Stimulated activated CD8-positive, alpha-beta memory T cell treated with anti-CD3 and anti-CD28 coated beads, Interleukin-12 subunit alpha, Interleukin-12 subunit beta, amount 100 ng/mL, for 24 hours (primary cell): ENCODE data around the gene SWSAP1.

Experiments used
- DNase-seq: peaks from one replicate; pipeline ENCODE4 v3.0.0-alpha.2; 2020; ENCODE audit errors: extremely low read depth

The SWSAP1 gene

GRCh38 chr19:11408591-11408990 is 34.1 kb downstream of the SWSAP1 start:
- DNase-seq, result no peak

GRCh38 chr19:11410682-11411081 is 36.2 kb downstream of the SWSAP1 start:
- DNase-seq, result no peak

- no peak for DNase-seq
Observed at GRCh38 chr19:11414544-11414943, 40.1 kb downstream of the SWSAP1 start.

GRCh38 chr19:11416346-11417052 is 42.0 kb downstream of the SWSAP1 start:
- no peak for DNase-seq

- DNase-seq, result no peak
Observed at GRCh38 chr19:11418094-11418548, 43.7 kb downstream of the SWSAP1 start.

- DNase-seq, result no peak
Observed at GRCh38 chr19:11418549-11419506, 44.4 kb downstream of the SWSAP1 start, which contains the start of gene RGL3. Gene RGL3 (minus strand): TSS chr19:11419314. CDS start chr19:11419278, 36 bp downstream.

GRCh38 chr19:11420429-11421370 is 46.2 kb downstream of the SWSAP1 start:
- no peak for DNase-seq

GRCh38 chr19:11421371-11422098 is 47.1 kb downstream of the SWSAP1 start:
- no peak for DNase-seq

GRCh38 chr19:11422163-11423065 is 47.9 kb downstream of the SWSAP1 start:
- DNase-seq, result peak; percentile 37

GRCh38 chr19:11423164-11423790 is 48.8 kb downstream of the SWSAP1 start:
- no peak for DNase-seq

GRCh38 chr19:11423791-11424181 is 49.3 kb downstream of the SWSAP1 start:
- no peak for DNase-seq
